GM21526 (cell line): ENCODE data around the gene ASCL2.
"Not testable (repeated sequence)": the region's sequence is repeated elsewhere in the genome, so short reads cannot be mapped to it uniquely, and the experiment has no call there.

Experiments
- ATAC-seq: cut with Tn5 transposase; IDR thresholded peaks from one replicate; pipeline ENCODE4 v1.9.1; 2021; ENCODE audit warnings: moderate library complexity; ENCODE audit not compliant: unreplicated experiment, low FRiP score

Gene ASCL2

GRCh38 chr11:2237457-2238238, 32.7 kb downstream of the ASCL2 start:
- ATAC-seq: no peak

DNA sequence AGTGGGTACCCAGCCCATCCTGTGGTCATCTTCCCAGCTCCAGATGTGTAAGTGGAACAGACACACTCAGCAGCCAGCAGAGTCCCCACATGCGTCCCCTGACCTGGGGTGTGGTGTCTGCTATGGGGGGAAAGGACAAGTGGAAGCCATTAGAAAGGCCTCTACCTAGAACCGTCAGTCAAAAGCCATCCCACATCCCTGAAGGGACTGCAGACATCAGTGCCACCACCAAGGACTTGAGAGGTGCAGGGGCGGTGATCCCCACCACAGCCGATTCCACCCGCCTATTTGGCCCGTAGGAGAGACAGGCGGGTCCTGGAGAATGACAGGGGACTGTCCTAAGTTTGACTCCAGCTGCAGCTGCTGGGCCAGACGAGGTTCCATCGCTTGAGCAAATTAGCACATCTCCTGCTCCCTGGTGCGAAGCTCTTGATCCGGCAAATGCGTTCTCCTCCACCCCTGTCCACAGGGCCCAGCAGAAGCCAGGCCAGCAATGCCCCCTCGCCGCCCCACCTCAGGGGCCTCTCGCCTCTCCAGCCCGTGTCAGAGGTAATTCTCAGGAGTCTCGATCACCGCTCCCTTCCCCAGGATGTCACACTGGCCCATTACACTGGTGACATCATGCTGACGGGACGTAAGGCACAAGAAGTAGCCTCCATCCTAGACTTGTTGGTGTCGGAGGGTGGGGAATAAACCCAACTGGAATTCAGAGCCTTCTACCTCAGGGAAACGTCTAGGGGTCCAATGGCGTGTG, 33.8 kb downstream of the ASCL2 start:
- ATAC-seq: not testable (repeated sequence)

DNA sequence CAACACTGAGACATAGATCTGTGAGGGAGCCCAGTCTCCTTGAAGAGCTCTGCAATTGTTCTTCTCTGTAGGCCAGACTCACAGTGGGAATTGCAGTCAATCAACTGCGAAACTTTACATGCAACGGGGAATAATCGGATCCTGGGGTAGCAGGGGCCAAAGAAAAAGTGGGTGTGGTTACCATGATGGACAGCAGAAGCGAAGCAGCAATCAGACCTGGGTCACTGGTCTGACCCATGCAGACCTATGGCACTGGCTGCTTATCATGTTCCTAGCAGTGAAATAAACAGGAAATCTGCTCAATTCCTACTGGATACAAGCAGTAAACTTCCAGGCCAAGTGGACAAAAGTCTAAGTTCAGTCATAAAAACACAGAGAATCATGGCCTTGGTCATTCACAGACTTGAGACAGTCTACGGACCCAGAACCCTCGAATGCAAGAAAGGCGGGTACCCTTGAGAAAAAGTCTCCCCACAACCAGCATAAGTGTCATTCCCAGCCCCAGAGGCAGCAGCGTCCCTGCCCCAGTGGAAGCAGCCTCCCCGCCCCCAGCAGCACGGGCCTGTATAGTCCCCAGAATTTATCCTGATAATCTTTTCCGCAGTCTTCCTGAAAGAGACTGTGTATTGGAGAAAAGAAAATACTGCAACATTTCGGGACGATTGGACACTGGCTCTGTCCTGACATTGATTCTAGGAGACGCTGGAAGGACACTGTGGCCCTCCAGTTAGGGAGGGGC, 34.6 kb downstream of the ASCL2 start:
- ATAC-seq: no peak

DNA sequence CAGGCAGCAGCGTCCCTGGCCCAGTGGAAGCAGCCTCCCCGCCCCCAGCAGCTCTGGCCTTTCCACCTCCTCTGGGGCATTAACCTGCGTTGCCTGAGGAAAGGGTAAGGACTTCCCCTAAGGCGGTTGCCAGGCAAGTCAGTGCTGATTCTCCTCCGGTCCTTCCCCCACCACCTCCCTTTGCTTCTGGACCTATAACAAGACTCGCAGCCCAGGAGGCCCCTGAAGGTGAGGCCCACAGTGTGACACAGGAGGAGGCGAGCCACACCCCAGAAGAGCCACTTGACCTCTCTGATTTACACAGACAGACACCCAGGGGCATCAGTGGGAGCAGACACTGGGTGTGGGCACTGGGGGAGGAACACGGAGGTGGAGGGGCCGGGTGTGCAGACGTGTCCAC, 35.4 kb downstream of the ASCL2 start:
- ATAC-seq: no peak

DNA sequence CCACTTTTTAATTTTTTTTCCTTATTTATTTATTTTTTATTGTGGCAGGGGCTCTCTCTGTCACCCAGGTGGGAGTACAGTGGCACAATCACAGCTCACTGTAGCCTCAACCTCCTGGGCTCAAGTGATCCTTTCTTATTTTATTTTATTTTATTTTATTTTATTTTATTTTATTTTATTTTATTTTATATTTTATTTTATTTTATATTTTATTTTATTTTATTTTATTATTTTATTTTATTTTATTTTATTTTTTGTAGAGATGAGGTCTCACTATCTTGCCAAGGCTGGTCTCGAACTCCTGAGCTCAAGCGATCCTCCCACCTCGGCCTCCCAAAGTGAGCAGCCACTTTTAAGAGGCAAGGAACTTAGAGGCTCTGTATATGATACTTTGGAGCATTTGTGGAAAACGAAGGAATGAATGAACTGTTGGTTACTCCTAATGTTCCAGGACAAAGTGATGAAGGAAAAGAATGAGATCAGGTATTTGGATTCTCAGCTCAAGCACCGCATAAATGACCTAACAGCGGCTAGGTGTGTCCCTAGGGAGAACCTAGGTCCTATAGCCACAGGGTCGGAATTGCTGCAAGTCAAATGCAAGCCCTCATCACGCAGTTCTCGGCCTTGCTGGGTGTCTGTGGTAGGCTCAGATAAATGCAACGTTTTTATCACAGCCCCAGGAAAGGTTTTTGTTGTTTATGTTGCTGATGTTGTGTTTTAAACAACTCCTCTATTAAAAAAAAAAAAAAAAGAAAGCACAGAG, 36.5 kb downstream of the ASCL2 start:
- ATAC-seq: no peak

DNA sequence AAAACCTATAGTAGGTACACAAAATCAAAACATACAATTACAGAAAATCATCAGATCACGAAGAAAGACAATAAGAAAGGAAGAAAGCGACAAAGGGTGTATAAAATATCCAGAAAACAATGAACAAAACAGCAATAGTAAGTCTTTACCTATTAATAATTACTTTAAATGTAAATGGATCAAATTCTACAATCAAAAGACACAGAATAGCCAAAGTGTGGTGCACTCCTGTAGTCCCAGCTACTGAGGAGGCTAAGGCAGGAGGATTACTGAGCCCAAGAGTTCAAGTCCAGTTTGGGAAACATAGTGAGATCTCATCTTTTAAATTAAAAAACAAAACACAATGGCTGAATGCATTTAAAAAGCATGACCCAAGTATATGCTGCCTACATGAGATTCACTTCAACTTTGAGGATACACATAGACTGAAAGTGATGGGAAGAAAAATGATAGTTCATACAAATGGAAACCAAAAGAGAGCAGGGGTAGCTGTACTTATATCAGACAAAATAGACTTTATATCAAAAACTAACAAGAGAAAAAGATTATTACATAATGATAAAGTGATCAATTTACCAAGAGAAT, 40.6 kb downstream of the ASCL2 start:
- no peak for ATAC-seq

DNA sequence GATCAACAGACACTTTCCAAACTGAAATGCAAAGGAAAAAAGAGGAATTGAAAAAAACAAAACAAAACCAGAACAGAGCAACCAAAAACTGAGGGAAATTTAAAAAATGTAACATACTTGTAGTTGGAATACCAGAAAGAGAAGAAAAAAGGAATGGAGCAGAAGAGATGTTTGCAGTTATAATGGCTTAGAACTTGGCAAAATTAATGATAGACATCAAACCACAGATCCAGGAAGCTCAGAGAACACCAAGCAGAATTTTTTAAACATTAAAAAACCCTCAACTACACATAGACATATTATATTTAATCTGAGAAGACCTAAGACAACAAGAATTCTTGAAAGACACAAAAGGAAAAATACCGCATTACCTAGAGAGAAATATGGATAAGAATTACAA, 46.1 kb downstream of the ASCL2 start:
- ATAC-seq: no peak

DNA sequence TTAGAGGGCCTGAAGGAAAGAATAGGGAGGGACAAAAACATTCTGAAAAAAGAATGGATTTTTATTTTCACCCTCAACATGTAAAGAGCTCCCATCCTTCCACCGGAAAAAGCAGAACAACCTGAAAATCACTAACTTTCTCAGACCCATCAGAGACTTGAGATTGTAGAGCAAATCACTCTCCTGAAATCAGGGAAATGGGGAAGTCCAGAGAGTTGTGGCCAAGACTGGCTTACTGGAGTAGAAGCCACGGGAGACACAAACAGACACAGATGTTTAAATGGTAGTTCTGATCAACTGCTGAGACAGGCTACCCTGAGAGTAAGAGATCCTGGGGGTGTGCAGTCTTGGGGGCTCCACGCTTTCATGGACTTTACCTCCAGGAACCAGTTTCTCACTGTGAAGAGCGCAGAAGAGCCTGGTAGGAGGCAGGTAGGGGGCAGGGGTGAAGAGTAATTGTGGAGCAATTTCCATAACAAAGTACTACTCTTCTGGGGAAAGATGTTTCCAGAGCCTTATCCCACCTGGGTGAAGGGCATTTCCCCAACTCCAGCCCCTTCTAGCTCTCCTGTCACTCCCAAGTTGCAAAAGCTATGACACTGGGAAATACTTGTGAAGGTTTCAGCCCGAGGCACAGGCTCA, 47.1 kb downstream of the ASCL2 start:
- ATAC-seq: no peak

DNA sequence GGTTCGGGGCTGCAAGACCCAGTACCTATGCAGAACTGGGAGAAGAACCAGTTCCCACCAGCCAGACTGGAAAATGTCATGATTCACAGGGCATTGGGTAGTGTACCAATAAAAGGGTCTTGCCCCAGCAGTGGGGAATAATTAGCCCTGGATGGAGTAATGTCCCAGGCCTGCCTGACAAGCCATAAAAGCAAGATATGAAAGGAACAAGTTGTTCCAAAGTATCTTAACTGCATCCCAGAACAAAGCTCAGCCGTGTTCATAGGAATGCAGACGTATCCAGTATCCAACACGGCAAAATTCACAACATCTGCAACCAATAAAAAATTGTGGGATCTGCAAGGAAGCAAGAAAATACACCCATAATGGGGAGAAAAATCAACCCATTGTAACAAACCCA, 47.9 kb downstream of the ASCL2 start:
- no peak for ATAC-seq

- ATAC-seq: no peak
Measured at GRCh38 chr11:2221591-2221990, 48.8 kb downstream of the ASCL2 start.

DNA sequence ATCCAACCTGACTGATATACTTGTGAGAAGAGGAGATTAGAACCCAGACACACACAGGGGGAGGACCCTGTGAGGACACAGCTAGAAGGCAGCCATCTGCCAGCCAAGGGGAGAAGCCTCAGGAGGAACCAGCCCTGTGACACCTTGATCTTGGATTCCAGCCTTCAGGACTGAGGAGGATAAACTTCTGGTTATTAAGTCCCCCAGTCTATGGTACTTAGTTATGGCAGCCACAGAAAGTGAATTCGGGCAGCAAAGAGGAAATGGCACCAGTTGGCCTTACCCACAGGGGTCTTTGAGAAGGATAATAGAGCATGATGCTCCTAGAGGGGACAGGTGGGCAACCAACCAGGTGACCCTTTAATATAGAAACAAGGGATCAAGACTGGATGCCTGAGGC, 49.4 kb downstream of the ASCL2 start:
- no peak for ATAC-seq

- no peak for ATAC-seq
Measured at GRCh38 chr11:2220173-2220771, 50.1 kb downstream of the ASCL2 start.

- ATAC-seq: no peak
Measured at GRCh38 chr11:2219318-2220017, 50.9 kb downstream of the ASCL2 start.
